Measurements from ENCODE around the gene CDKN2B-AS1. TPM values are rescaled to one million over a fixed set of nuclear protein-coding genes. Genes with fewer than 3 reads are reported as not detected.

CDKN2B-AS1 gene
- total and polyA plus RNA-seq, 2 of the 13 experiments (the other 11 are each of a cell fraction or from before 2014, with no cell fraction given): 0.64 to 2.3 TPM

DNA sequence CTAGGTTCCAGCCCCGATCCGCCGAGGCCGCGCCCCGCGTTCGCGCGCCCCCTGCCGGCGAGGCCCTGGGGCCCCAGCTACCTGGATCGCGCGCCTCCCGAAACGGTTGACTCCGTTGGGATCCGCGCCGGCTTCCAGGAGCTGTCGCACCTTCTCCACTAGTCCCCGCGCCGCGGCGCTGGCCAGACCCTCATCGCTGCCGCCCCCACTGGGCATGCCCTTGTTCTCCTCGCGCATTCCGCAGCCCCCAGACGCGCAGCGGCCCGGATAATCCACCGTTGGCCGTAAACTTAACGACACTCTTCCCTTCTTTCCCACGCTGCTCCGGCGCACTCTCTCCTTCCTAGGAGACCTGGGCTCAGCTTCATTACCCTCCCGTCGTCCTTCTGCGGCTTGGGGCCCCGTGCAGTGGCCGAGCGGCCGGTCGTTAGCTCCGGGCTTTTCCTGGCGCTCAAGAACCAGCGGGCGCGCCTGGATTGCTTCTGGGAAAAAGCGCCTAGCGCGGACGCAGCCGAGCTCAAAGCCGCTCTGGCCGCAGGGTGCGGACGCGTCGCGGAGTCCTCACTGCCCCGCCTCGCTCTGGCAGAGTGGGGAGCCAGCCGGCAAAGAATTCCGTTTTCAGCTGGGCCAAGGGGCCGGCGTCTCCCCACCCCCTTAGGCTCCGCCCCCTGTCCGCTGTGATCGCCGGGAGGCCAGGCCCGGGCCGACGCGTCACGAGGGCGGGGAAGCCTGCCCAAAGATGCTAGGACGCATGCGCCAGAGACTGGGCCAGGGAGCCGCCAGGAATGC, 14.3 kb downstream of the CDKN2B-AS1 start, which contains the start of gene CDKN2B (continued):
- peak; percentile 61; the same call in 1 of the 2 replicates for TF ChIP-seq ZFY (CRISPR knock-in tag; IDR thresholded peaks at IDR 0.05)
- no peak for TF ChIP-seq ZNF674 (CRISPR knock-in tag; IDR thresholded peaks at IDR 0.05; ENCODE audit: low read depth)
- peak; percentile 52; the same call in 1 of the 2 replicates for TF ChIP-seq ZNF616 (CRISPR knock-in tag; IDR thresholded peaks at IDR 0.05; ENCODE audit: low read depth)
- TF ChIP-seq HNRNPLL (IDR thresholded peaks at IDR 0.05; ENCODE audit: low read depth, low read length, poor library complexity, severe bottlenecking): peak; percentile 85
- TF ChIP-seq CBX1 (IDR thresholded peaks at IDR 0.05; ENCODE audit: low read depth): no peak
- peak; percentile 68 for TF ChIP-seq AGO1 (IDR thresholded peaks at IDR 0.05; ENCODE audit: low read depth, low read length, poor library complexity, severe bottlenecking)
- peak; percentile 55; the same call in 1 of the 2 replicates for TF ChIP-seq POLR2AphosphoS5 (IDR thresholded peaks at IDR 0.05; ENCODE audit: low read depth, low read length)
- no peak; the same call in 1 of the 2 replicates for TF ChIP-seq CBFB (CRISPR knock-in tag; IDR thresholded peaks at IDR 0.05)
- TF ChIP-seq NRL (CRISPR knock-in tag; IDR thresholded peaks at IDR 0.05; ENCODE audit: borderline replicate concordance): peak; percentile 38; the same call in 1 of the 2 replicates
- no peak for TF ChIP-seq NR2C2 (CRISPR knock-in tag; IDR thresholded peaks at IDR 0.05; ENCODE audit: borderline replicate concordance)
- TF ChIP-seq ZNF576 (CRISPR knock-in tag; IDR thresholded peaks at IDR 0.05): peak; percentile 82; the same call in 1 of the 2 replicates
- TF ChIP-seq, protein P1, sequence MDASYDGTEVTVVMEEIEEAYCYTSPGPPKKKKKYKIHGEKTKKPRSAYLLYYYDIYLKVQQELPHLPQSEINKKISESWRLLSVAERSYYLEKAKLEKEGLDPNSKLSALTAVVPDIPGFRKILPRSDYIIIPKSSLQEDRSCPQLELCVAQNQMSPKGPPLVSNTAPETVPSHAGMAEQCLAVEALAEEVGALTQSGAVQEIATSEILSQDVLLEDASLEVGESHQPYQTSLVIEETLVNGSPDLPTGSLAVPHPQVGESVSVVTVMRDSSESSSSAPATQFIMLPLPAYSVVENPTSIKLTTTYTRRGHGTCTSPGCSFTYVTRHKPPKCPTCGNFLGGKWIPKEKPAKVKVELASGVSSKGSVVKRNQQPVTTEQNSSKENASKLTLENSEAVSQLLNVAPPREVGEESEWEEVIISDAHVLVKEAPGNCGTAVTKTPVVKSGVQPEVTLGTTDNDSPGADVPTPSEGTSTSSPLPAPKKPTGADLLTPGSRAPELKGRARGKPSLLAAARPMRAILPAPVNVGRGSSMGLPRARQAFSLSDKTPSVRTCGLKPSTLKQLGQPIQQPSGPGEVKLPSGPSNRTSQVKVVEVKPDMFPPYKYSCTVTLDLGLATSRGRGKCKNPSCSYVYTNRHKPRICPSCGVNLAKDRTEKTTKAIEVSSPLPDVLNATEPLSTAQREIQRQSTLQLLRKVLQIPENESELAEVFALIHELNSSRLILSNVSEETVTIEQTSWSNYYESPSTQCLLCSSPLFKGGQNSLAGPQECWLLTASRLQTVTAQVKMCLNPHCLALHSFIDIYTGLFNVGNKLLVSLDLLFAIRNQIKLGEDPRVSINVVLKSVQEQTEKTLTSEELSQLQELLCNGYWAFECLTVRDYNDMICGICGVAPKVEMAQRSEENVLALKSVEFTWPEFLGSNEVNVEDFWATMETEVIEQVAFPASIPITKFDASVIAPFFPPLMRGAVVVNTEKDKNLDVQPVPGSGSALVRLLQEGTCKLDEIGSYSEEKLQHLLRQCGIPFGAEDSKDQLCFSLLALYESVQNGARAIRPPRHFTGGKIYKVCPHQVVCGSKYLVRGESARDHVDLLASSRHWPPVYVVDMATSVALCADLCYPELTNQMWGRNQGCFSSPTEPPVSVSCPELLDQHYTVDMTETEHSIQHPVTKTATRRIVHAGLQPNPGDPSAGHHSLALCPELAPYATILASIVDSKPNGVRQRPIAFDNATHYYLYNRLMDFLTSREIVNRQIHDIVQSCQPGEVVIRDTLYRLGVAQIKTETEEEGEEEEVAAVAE (CRISPR knock-in tag; IDR thresholded peaks at IDR 0.05; ENCODE audit: borderline replicate concordance): no peak
- TF ChIP-seq ZNF101 (CRISPR knock-in tag; IDR thresholded peaks at IDR 0.05; ENCODE audit: borderline replicate concordance, low read depth): 0 out of 2 replicates have a peak, but pooled peaks have one; percentile 69
- peak; percentile 43; the same call in 1 of the 2 replicates for TF ChIP-seq KLF12 (CRISPR knock-in tag; IDR thresholded peaks at IDR 0.05; ENCODE audit: borderline replicate concordance)
- peak; percentile 44; the same call in 1 of the 2 replicates for TF ChIP-seq SALL1 (CRISPR knock-in tag; IDR thresholded peaks at IDR 0.05)
- 0 out of 2 replicates have a peak, but pooled peaks have one; percentile 32 for TF ChIP-seq TP53 (CRISPR knock-in tag; conservative IDR thresholded peaks at IDR 0.05)
- peak; percentile 60; the same call in 1 of the 2 replicates for TF ChIP-seq CCDC6 (CRISPR knock-in tag; IDR thresholded peaks at IDR 0.05)
- TF ChIP-seq ZNF564 (CRISPR knock-in tag; IDR thresholded peaks at IDR 0.05): peak; percentile 31; the same call in 1 of the 2 replicates
- TF ChIP-seq SKIL (CRISPR knock-in tag; IDR thresholded peaks at IDR 0.05; ENCODE audit: borderline replicate concordance): no peak
- no peak for TF ChIP-seq ZNF207 (IDR thresholded peaks at IDR 0.05; ENCODE audit: borderline replicate concordance)
- 0 out of 4 replicates have a peak, but pooled peaks of 1 of the 2 experiments have one; percentile 20 for TF ChIP-seq KLF16 (CRISPR knock-in tag; IDR thresholded peaks at IDR 0.05)
- TF ChIP-seq SP5 (CRISPR knock-in tag; IDR thresholded peaks at IDR 0.05; ENCODE audit: borderline replicate concordance, low read depth): peak; percentile 42; the same call in 1 of the 2 replicates

Measured in HepG2 (cell line).